Sigmoid colon (tissue), 7 donors: Measurements from ENCODE around the gene RAD51D. TPM values are rescaled to one million over a fixed set of nuclear protein-coding genes. Genes with fewer than 3 reads are reported as not detected.

Experiments
- DNase-seq: peaks from one replicate; pipeline ENCODE4 v3.0.0-alpha.2; 2019
- H3K27ac ChIP-seq, 4 donors: fragments of 200-600 bp; sonication (generic); one replicate each; pipeline ENCODE4 v1.5.1; 2016 to 2019; ENCODE audit warnings: mild to moderate bottlenecking in 1 of 4
- H3K27me3 ChIP-seq, 3 donors: fragments of 200-600 bp; sonication (generic); one replicate each; pipeline ENCODE4 v1.5.1; 2019; ENCODE audit warnings: mild to moderate bottlenecking in 1 of 3
- H3K36me3 ChIP-seq, 4 donors: fragments of 200-600 bp; sonication (generic); one replicate each; pipeline ENCODE4 v1.5.1; 2016 to 2019
- H3K4me1 ChIP-seq, 4 donors: fragments of 200-600 bp; sonication (generic); one replicate each; pipeline ENCODE4 v1.5.1; 2017 to 2019
- H3K4me3 ChIP-seq, 4 donors: fragments of 200-600 bp; sonication (generic); one replicate each; pipeline ENCODE4 v1.5.1; 2017 to 2019; ENCODE audit warnings: mild to moderate bottlenecking in 2 of 4, moderate library complexity in 1 of 4
- H3K9me3 ChIP-seq, 4 donors: fragments of 200-600 bp in 3 of 4; sonication (generic) in 3 of 4; one replicate each; pipeline versions ENCODE4 v1.5.1 to v1.6.1; 2013 to 2019
- EP300 ChIP-seq, 4 donors: sonication (generic); formaldehyde crosslinking; IDR thresholded peaks; one replicate each; pipeline ENCODE4 v1.6.1; 2017; ENCODE audit warnings: antibody characterized with exemption in 4 of 4
- POLR2A ChIP-seq, 2 donors: fragments of 450-650 bp; IDR thresholded peaks; one replicate each; pipeline ENCODE4 v1.6.1; 2016; ENCODE audit warnings: antibody characterized with exemption in 2 of 2, mild to moderate bottlenecking in 2 of 2, moderate library complexity in 2 of 2
- POLR2AphosphoS5 ChIP-seq, 4 donors: sonication (generic); formaldehyde crosslinking; IDR thresholded peaks; one replicate each; pipeline ENCODE4 v1.6.1; 2017; ENCODE audit warnings: antibody characterized with exemption in 4 of 4
- WGBS, 2 donors: extraction: QIAGEN DNeasy Blood & Tissue Kit; methylation state at CpG; one replicate each; pipeline ENCODE4 v1.1.7; 2013; 5-methylcytosine and 5-hydroxymethylcytosine counted together
- intact Hi-C: fragments of 100-400 bp; cut with DNase I; formaldehyde crosslinking; loops from one replicate; pipeline ENCODE4 v1.15.1; 2023
- polyA plus RNA-seq, 3 donors: library from polyadenylated mRNA; stranded (reverse); fragments of 200-250 nt; gene quantifications; one replicate each; pipeline ENCODE4 v1.2.3, GENCODE V29; 2013
- total RNA-seq, 4 donors: library from RNA; depleted of rRNA; stranded (reverse); fragments of >200 nt; gene quantifications; one replicate each; pipeline ENCODE4 v1.1.0, GENCODE V29; 2016
- TF ChIP-seq, protein P1 (sequence below), 4 experiments: fragments of 450-650 bp in 3 of 4; fragments of 200-600 bp in 1 of 4; IDR thresholded peaks; one replicate each; pipeline ENCODE4 v1.5.1; 2016 to 2019; ENCODE audit warnings: antibody characterized with exemption in 4 of 4, mild to moderate bottlenecking in 3 of 4, moderate library complexity in 2 of 4
- donor health status: healthy with polysubstance abuse.
- donor health status: Bipolar disorder and iron deficiency.
- donor health status: healthy.

RAD51D gene
- total and polyA plus RNA-seq, 7 donors: 2.8 to 12.6 (median 7.6) TPM

GRCh38 chr17:35163886-35164285 lies 44.2 kb upstream of the RAD51D start:
- H3K27ac ChIP-seq: no peak overlapping the region
- 94 to 95% methylated on average over 7 of the region's 7 CpGs for WGBS, 2 donors
- peak; percentile 50 for DNase-seq
- H3K4me3 ChIP-seq: no peak overlapping the region
- intact Hi-C loops: loop anchor here (10.0 kb wide), 1 partner anchor 581 kb away; no protein-coding TSS in a partner anchor
- no peaks in the 10 kb centered on the region for H3K27me3 ChIP-seq
- TF ChIP-seq EP300 (IDR thresholded peaks at IDR 0.05) (no peak), POLR2A (IDR thresholded peaks at IDR 0.05) (no peak), POLR2AphosphoS5 (IDR thresholded peaks at IDR 0.05) (no peak)
- H3K36me3 ChIP-seq: no peaks in the 10 kb centered on the region
- H3K9me3 ChIP-seq: no peaks in the 10 kb centered on the region
- H3K4me1 ChIP-seq: no peaks in the 10 kb centered on the region

DNA sequence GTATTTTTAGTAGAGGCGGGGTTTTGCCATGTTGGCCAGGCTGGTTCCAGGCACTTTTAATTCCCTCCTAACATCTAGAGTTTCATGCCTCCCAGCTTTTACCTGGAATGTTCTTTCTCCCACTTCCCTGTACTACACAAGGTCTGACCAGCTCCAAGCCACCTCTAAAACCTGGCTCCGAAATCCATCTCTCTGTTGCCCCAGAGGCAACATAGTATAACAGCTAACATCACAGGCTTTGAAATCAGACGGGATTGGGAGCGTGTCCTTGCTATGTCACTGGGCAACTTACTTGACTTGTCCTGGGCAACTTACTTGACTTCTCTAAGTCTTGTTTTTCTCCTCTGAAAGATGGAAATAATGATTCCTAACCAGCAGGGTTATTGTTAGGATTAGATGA lies 43.1 kb upstream of the RAD51D start:
- no peaks in the 10 kb centered on the region for H3K9me3 ChIP-seq
- TF ChIP-seq POLR2A (IDR thresholded peaks at IDR 0.05) (no peak), EP300 (IDR thresholded peaks at IDR 0.05) (no peak), POLR2AphosphoS5 (IDR thresholded peaks at IDR 0.05) (no peak)
- TF ChIP-seq, protein P1, sequence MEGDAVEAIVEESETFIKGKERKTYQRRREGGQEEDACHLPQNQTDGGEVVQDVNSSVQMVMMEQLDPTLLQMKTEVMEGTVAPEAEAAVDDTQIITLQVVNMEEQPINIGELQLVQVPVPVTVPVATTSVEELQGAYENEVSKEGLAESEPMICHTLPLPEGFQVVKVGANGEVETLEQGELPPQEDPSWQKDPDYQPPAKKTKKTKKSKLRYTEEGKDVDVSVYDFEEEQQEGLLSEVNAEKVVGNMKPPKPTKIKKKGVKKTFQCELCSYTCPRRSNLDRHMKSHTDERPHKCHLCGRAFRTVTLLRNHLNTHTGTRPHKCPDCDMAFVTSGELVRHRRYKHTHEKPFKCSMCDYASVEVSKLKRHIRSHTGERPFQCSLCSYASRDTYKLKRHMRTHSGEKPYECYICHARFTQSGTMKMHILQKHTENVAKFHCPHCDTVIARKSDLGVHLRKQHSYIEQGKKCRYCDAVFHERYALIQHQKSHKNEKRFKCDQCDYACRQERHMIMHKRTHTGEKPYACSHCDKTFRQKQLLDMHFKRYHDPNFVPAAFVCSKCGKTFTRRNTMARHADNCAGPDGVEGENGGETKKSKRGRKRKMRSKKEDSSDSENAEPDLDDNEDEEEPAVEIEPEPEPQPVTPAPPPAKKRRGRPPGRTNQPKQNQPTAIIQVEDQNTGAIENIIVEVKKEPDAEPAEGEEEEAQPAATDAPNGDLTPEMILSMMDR (IDR thresholded peaks at IDR 0.05): no peak
- H3K36me3 ChIP-seq: no peaks in the 10 kb centered on the region
- WGBS, 2 donors: 78 to 90% methylated on average over 4 of the region's 4 CpGs
- DNase-seq: no peak
- H3K4me3 ChIP-seq: no peak overlapping the region
- H3K27me3 ChIP-seq: no peaks in the 10 kb centered on the region
- no peak overlapping the region for H3K27ac ChIP-seq
- intact Hi-C loops: loop anchor here (10.0 kb wide), 1 partner anchor 582 kb away; no protein-coding TSS in a partner anchor
- H3K4me1 ChIP-seq: no peaks in the 10 kb centered on the region

GRCh38 chr17:35161281-35161761 lies 41.7 kb upstream of the RAD51D start:
- no peaks in the 10 kb centered on the region for H3K4me1 ChIP-seq
- no peak for TF ChIP-seq POLR2A (IDR thresholded peaks at IDR 0.05)
- no peak for TF ChIP-seq POLR2AphosphoS5 (IDR thresholded peaks at IDR 0.05)
- TF ChIP-seq, protein P1 (IDR thresholded peaks at IDR 0.05): no peak
- no peak for TF ChIP-seq EP300 (IDR thresholded peaks at IDR 0.05)
- intact Hi-C loops: loop anchor here (10.0 kb wide), 1 partner anchor 583 kb away; no protein-coding TSS in a partner anchor
- no peaks in the 10 kb centered on the region for H3K9me3 ChIP-seq
- H3K36me3 ChIP-seq: no peaks in the 10 kb centered on the region
- H3K27ac ChIP-seq: no peak overlapping the region
- DNase-seq: no peak
- no peaks in the 10 kb centered on the region for H3K27me3 ChIP-seq
- 63 to 76% methylated on average over 3 of the region's 3 CpGs for WGBS, 2 donors
- no peak overlapping the region for H3K4me3 ChIP-seq

- TF ChIP-seq EP300 (IDR thresholded peaks at IDR 0.05): no peak
- TF ChIP-seq POLR2AphosphoS5 (IDR thresholded peaks at IDR 0.05): no peak
- TF ChIP-seq POLR2A (IDR thresholded peaks at IDR 0.05): no peak
- TF ChIP-seq, protein P1 (IDR thresholded peaks at IDR 0.05): no peak
- Histone ChIP-seq H3K4me1 (no peaks in the 10 kb centered on the region), H3K27me3 (no peaks in the 10 kb centered on the region), H3K36me3 (no peaks in the 10 kb centered on the region), H3K27ac (no peak overlapping the region), H3K9me3 (no peaks in the 10 kb centered on the region), H3K4me3 (no peak overlapping the region)
- DNase-seq: no peak
- intact Hi-C loops: loop anchor here (10.0 kb wide), 1 partner anchor 584 kb away; no protein-coding TSS in a partner anchor
- WGBS, 2 donors: 54 to 68% methylated on average over 13 of the region's 13 CpGs
Measured at GRCh38 chr17:35160354-35161201, 40.9 kb upstream of the RAD51D start.

DNA sequence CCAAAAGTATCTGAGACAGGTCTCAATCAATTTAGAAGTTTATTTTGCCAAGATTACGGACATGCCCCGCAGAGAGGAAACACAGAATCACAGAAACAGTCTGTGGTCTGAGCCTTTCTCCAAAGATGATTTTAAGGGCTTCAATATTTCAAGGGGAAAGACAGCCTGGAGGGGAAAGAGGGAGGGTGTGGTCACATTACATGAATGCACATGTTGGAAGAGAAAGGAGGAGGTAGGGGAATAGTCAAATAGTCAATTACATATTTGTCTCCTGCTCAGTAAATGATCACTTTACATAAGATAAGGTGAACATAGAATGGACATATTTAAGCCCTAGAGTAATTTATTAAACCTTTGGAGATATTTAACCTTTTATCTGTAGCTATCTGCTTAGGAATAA lies 40.3 kb upstream of the RAD51D start:
- Histone ChIP-seq H3K9me3 (no peaks in the 10 kb centered on the region), H3K27me3 (no peaks in the 10 kb centered on the region), H3K4me1 (no peaks in the 10 kb centered on the region), H3K4me3 (no peak overlapping the region), H3K36me3 (no peaks in the 10 kb centered on the region), H3K27ac (no peak overlapping the region)
- TF ChIP-seq POLR2A (IDR thresholded peaks at IDR 0.05): no peak
- TF ChIP-seq, protein P1 (IDR thresholded peaks at IDR 0.05): no peak
- TF ChIP-seq EP300 (IDR thresholded peaks at IDR 0.05): no peak
- no peak for TF ChIP-seq POLR2AphosphoS5 (IDR thresholded peaks at IDR 0.05)
- 82 to 83% methylated on average over 2 of the region's 2 CpGs for WGBS, 2 donors
- no peak for DNase-seq
- intact Hi-C loops: loop anchor here (10.0 kb wide), 1 partner anchor 585 kb away; no protein-coding TSS in a partner anchor
